NT2/D1 (cell line): Measurements from ENCODE around the gene FGF22.

ENCODE experiments used
- DNase-seq: peaks from one replicate; pipeline ENCODE4 v3.0.0-alpha.2; 2011; ENCODE audit warnings: low read depth, low spot score
- H3K27me3 ChIP-seq: 2 replicates; pipeline ENCODE4 v1.6.0; 2011; ENCODE audit warnings: mild to moderate bottlenecking; ENCODE audit not compliant: insufficient read length, insufficient read depth
- H3K36me3 ChIP-seq: 2 replicates; pipeline ENCODE4 v1.6.1; 2011; ENCODE audit warnings: mild to moderate bottlenecking, low read length, mixed read lengths; ENCODE audit not compliant: insufficient read depth, insufficient read length
- H3K4me1 ChIP-seq: 2 replicates; pipeline ENCODE4 v1.5.1; 2011; ENCODE audit not compliant: insufficient read depth, insufficient read length
- H3K4me3 ChIP-seq: 2 replicates; pipeline ENCODE4 v1.5.1; 2011; ENCODE audit warnings: low read depth; ENCODE audit not compliant: insufficient read length
- H3K9ac ChIP-seq: 2 replicates; pipeline ENCODE4 v1.6.0; 2011; ENCODE audit warnings: low read depth; ENCODE audit not compliant: insufficient read length
- H3K9me3 ChIP-seq: 2 replicates; pipeline ENCODE4 v1.5.1; 2011; ENCODE audit warnings: mild to moderate bottlenecking, low read length; ENCODE audit not compliant: insufficient read depth
- SUZ12 ChIP-seq: IDR thresholded peaks from 2 replicates; pipeline ENCODE4 v1.6.1; 2011; ENCODE audit not compliant: insufficient read length, insufficient read depth; ENCODE audit errors: extremely low read depth
- YY1 ChIP-seq: IDR thresholded peaks from 2 replicates; pipeline ENCODE4 v1.6.1; 2011; ENCODE audit not compliant: insufficient read length, insufficient read depth
- ZNF274 ChIP-seq: IDR thresholded peaks from 2 replicates; pipeline ENCODE4 v1.6.1; 2011; ENCODE audit warnings: mild to moderate bottlenecking, low read depth, low read length

The FGF22 gene

GRCh38 chr19:608155-609003 is 31.3 kb upstream of the FGF22 start:
- TF ChIP-seq ZNF274 (no peak), SUZ12 (no peak), YY1 (no peak)
- H3K4me3 ChIP-seq = no peak overlapping the region
- DNase-seq = no peak
- peaks cover 6% of the 10 kb centered on the region for H3K4me1 ChIP-seq
- peaks cover 12% of the 10 kb centered on the region; the same call in 1 of the 2 replicates for H3K9me3 ChIP-seq
- no peaks in the 10 kb centered on the region for H3K27me3 ChIP-seq
- peaks cover 33% of the 10 kb centered on the region for H3K36me3 ChIP-seq
- no peak overlapping the region for H3K9ac ChIP-seq

GRCh38 chr19:609004-609346 is 30.7 kb upstream of the FGF22 start:
- H3K9ac ChIP-seq = no peak overlapping the region
- peaks cover 9% of the 10 kb centered on the region; the same call in 1 of the 2 replicates for H3K9me3 ChIP-seq
- H3K27me3 ChIP-seq = no peaks in the 10 kb centered on the region
- no peak for DNase-seq
- peaks cover 6% of the 10 kb centered on the region for H3K4me1 ChIP-seq
- no peak for TF ChIP-seq ZNF274
- TF ChIP-seq YY1 = no peak
- no peak for TF ChIP-seq SUZ12
- no peak overlapping the region for H3K4me3 ChIP-seq
- H3K36me3 ChIP-seq = peaks cover 34% of the 10 kb centered on the region

GRCh38 chr19:610071-610800 is 29.4 kb upstream of the FGF22 start:
- Histone ChIP-seq H3K27me3 (no peaks in the 10 kb centered on the region), H3K36me3 (peaks cover 45% of the 10 kb centered on the region), H3K9me3 (peaks cover 4% of the 10 kb centered on the region; the same call in 1 of the 2 replicates), H3K9ac (peak overlapping the region; percentile 51), H3K4me1 (peaks cover 6% of the 10 kb centered on the region), H3K4me3 (no peak overlapping the region)
- no peak for DNase-seq
- TF ChIP-seq SUZ12 = no peak
- no peak for TF ChIP-seq ZNF274
- TF ChIP-seq YY1 = no peak

GRCh38 chr19:610801-611480 is 28.7 kb upstream of the FGF22 start:
- Histone ChIP-seq H3K4me1 (peaks cover 6% of the 10 kb centered on the region), H3K27me3 (no peaks in the 10 kb centered on the region), H3K9ac (peak overlapping the region; percentile 51), H3K4me3 (no peak overlapping the region), H3K9me3 (no peaks in the 10 kb centered on the region), H3K36me3 (peaks cover 49% of the 10 kb centered on the region)
- DNase-seq = no peak
- TF ChIP-seq ZNF274 (no peak), YY1 (no peak), SUZ12 (no peak)

- Histone ChIP-seq H3K27me3 (no peaks in the 10 kb centered on the region), H3K9me3 (no peaks in the 10 kb centered on the region), H3K4me1 (peaks cover 6% of the 10 kb centered on the region), H3K36me3 (peaks cover 49% of the 10 kb centered on the region), H3K4me3 (no peak overlapping the region), H3K9ac (peak overlapping the region; percentile 51)
- no peak for TF ChIP-seq YY1
- TF ChIP-seq ZNF274 = no peak
- TF ChIP-seq SUZ12 = no peak
- DNase-seq = no peak
Observed at GRCh38 chr19:611481-611868, 28.2 kb upstream of the FGF22 start.

GRCh38 chr19:612941-613340 is 26.7 kb upstream of the FGF22 start:
- DNase-seq = no peak
- H3K4me3 ChIP-seq = no peak overlapping the region
- no peak for TF ChIP-seq ZNF274
- TF ChIP-seq SUZ12 = no peak
- TF ChIP-seq YY1 = no peak
- H3K27me3 ChIP-seq = no peaks in the 10 kb centered on the region
- peaks cover 58% of the 10 kb centered on the region for H3K36me3 ChIP-seq
- no peak overlapping the region for H3K9ac ChIP-seq
- no peaks in the 10 kb centered on the region for H3K9me3 ChIP-seq
- H3K4me1 ChIP-seq = peaks cover 6% of the 10 kb centered on the region
